ENCODE data around the gene RASA3. TPM values are rescaled to one million over a fixed set of nuclear protein-coding genes. Genes with fewer than 3 reads are reported as not detected.

RASA3 gene
- total and polyA plus RNA-seq, 2 of the 4 experiments (the other 2 are of a cell fraction): 21.0 to 31.4 TPM

DNA sequence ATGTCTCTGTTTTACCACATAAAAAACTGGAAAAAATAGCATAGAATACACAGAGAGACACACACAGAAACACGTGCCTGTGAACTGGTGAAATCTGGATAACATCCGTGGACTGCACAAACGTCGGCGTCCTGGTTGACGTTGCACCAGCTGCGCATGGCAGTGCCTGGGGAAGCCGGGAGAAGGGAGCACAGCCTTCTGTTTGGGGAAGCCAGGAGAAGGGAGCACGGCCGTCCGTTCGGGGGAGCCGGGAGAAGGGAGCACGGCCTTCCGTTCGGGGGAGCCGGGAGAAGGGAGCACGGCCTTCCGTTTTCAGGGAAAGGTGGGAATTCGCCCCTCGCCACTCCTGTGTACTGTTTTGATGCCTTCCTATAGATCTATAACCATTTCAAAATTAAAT, 94.7 kb downstream of the RASA3 start:
- Histone ChIP-seq H3K9me3 (ENCODE audit: control insufficient read depth, insufficient read depth, low read length) (no peaks in the 10 kb centered on the region), H4K8ac (ENCODE audit: low read depth in 2 of 2, low read length in 2 of 2) (no peak overlapping the region), H3K4me2 (ENCODE audit: low read depth, low read length) (no peak overlapping the region), H2AFZ (replicated peaks; ENCODE audit: low read length, poor library complexity) (no peak overlapping the region), H2AK5ac (ENCODE audit: low read depth, low read length) (no peak overlapping the region), H3K14ac (replicated peaks; ENCODE audit: low read depth, low read length) (no peak overlapping the region), H3K18ac (ENCODE audit: low read depth, low read length) (no peak overlapping the region), H2BK5ac (ENCODE audit: low read depth, low read length, poor library complexity, severe bottlenecking) (no peak overlapping the region), H2BK120ac (ENCODE audit: low read depth, low read length) (no peak overlapping the region), H3K9me1 (ENCODE audit: insufficient read depth, low read length) (peaks cover 24% of the 10 kb centered on the region), H2BK20ac (ENCODE audit: low read depth, low read length) (no peak overlapping the region), H3K56ac (ENCODE audit: extremely low read depth, insufficient read depth, low read length) (no peak overlapping the region), H3K9ac (ENCODE audit: low read depth, low read length) (no peak overlapping the region), H4K91ac (ENCODE audit: insufficient read depth, low read depth, low read length) (no peak overlapping the region), H3K4ac (ENCODE audit: low read depth, low read length) (no peak overlapping the region), H3K4me1 (ENCODE audit: control insufficient read depth, insufficient read depth, low read length) (peaks cover 28% of the 10 kb centered on the region), H3K23ac (ENCODE audit: low read depth, low read length) (no peak overlapping the region), H2BK15ac (ENCODE audit: low read depth, low read length) (no peak overlapping the region), H4K5ac (ENCODE audit: low read depth, low read length) (no peak overlapping the region), H3K27ac (ENCODE audit: insufficient read depth, low read length) (no peak overlapping the region), H2AK9ac (replicated peaks; ENCODE audit: low read depth, low read length, poor library complexity) (no peak overlapping the region), H4K20me1 (ENCODE audit: insufficient read depth, low read length) (peaks cover 83% of the 10 kb centered on the region), H3K79me1 (ENCODE audit: low read depth in 1 of 2, low read length in 2 of 2) (peaks cover 17 to 82% of the 10 kb centered on the region in 2 experiments; a peak in 3 of 4 replicates), H3K27me3 (ENCODE audit: control insufficient read depth, insufficient read depth, low read length) (no peaks in the 10 kb centered on the region), H3K36me3 (ENCODE audit: control insufficient read depth, insufficient read depth, low read length) (peaks cover 35% of the 10 kb centered on the region), H3K4me3 (ENCODE audit: insufficient read depth, low read depth, low read length) (no peak overlapping the region)
- in situ Hi-C loops (cut with MboI; ENCODE audit: low sequenced_read_pairs) (no loop called here), dilution Hi-C loops (cut with HindIII; ENCODE audit: low sequenced_read_pairs, unreplicated experiment) (no loop called here), intact Hi-C loops (cut with micrococcal nuclease) (no loop called here)
- ChIA-PET POLR2A (ENCODE audit: unreplicated experiment) (no interaction called here), CTCF (no interaction called here)
- whole genome bisulfite sequencing, 2 experiments (ENCODE audit: extremely low coverage in 2 of 2, insufficient read length in 1 of 2): 98% methylated on average over 8 of the region's 21 CpGs; no CpG with 5 or more reads in 1 of the 2 experiments
- ATAC-seq (ENCODE audit: low read depth) (no peak), DNase-seq (no peak)
- no TSS peak for BruUV-seq (replicated peaks)
- TF ChIP-seq, protein P1, sequence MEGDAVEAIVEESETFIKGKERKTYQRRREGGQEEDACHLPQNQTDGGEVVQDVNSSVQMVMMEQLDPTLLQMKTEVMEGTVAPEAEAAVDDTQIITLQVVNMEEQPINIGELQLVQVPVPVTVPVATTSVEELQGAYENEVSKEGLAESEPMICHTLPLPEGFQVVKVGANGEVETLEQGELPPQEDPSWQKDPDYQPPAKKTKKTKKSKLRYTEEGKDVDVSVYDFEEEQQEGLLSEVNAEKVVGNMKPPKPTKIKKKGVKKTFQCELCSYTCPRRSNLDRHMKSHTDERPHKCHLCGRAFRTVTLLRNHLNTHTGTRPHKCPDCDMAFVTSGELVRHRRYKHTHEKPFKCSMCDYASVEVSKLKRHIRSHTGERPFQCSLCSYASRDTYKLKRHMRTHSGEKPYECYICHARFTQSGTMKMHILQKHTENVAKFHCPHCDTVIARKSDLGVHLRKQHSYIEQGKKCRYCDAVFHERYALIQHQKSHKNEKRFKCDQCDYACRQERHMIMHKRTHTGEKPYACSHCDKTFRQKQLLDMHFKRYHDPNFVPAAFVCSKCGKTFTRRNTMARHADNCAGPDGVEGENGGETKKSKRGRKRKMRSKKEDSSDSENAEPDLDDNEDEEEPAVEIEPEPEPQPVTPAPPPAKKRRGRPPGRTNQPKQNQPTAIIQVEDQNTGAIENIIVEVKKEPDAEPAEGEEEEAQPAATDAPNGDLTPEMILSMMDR (conservative IDR thresholded peaks at IDR 0.05; ENCODE audit: low read depth, low read length): no peak
- no peak for TF ChIP-seq CEBPB (IDR thresholded peaks at IDR 0.05; ENCODE audit: low read depth, low read length)
- no peak for TF ChIP-seq RCOR1 (IDR thresholded peaks at IDR 0.05; ENCODE audit: insufficient replicate concordance, low read length)
- TF ChIP-seq FOS (IDR thresholded peaks at IDR 0.05; ENCODE audit: low read depth, low read length): no peak
- TF ChIP-seq RAD21 (IDR thresholded peaks at IDR 0.05; ENCODE audit: low read length): no peak

Measured in IMR-90 (cell line).